Endothelial cell of umbilical vein (primary cell): ENCODE data around the gene LYPLAL1. TPM values are rescaled to one million over a fixed set of nuclear protein-coding genes. Genes with fewer than 3 reads are reported as not detected.

Source experiments
- BruUV-seq: library from RNA; stranded (reverse); fragments of 400-500 nt; replicated peaks from 2 replicates; lab custom pipeline; 2021; lab: Mats Ljungman, UMichigan
- CTCF ChIA-PET: fragments of 300-600, 350-600 bp; sonication (Branson Sonifier 250); formaldehyde crosslinking; loops from one replicate; lab custom pipeline; 2021; ENCODE audit warnings: antibody characterized with exemption, inconsistent platforms; lab: Charles Lee
- POLR2A ChIA-PET: fragments of 300-600, 350-600 bp; sonication (Branson Sonifier 250); formaldehyde crosslinking; loops from one replicate; lab custom pipeline; 2021; ENCODE audit warnings: antibody characterized with exemption, inconsistent platforms; lab: Charles Lee
- DNase-seq: peaks from one replicate; pipeline ENCODE4 v3.0.0-alpha.2; 2011; ENCODE audit warnings: low read depth, low spot score
- FAIRE-seq: peaks from 2 replicates; lab custom pipeline; 2011; peaks lifted over from hg19 to GRCh38; lab: Jason Lieb, UNC
- H2AFZ ChIP-seq: 2 replicates; pipeline ENCODE4 v1.6.0; 2012; ENCODE audit warnings: low read depth, low read length, control low read depth, inconsistent platforms
- H3K27ac ChIP-seq: 2 replicates; pipeline ENCODE4 v1.5.1; 2011; ENCODE audit warnings: low read depth, mild to moderate bottlenecking, control low read depth, low read length, moderate library complexity; ENCODE audit not compliant: insufficient read depth
- H3K27me3 ChIP-seq, 2 experiments: 2 replicates each; pipeline versions ENCODE4 v1.6.0 to v1.6.1; 2011; ENCODE audit warnings: low read length in 2 of 2, mixed read lengths in 1 of 2; ENCODE audit not compliant: control insufficient read depth in 2 of 2, insufficient read depth in 2 of 2
- H3K36me3 ChIP-seq, 2 experiments: 2 replicates in 1 of 2; 3 replicates in 1 of 2; pipeline ENCODE4 v1.5.1; 2011; ENCODE audit warnings: low read length in 2 of 2, mild to moderate bottlenecking in 1 of 2, moderate library complexity in 1 of 2; ENCODE audit not compliant: control insufficient read depth in 2 of 2, insufficient read depth in 2 of 2; ENCODE audit errors: extremely low read depth in 1 of 2
- H3K4me1 ChIP-seq: 3 replicates; pipeline ENCODE4 v1.5.1; 2011; ENCODE audit warnings: mild to moderate bottlenecking, low read length; ENCODE audit not compliant: control insufficient read depth, insufficient read depth; ENCODE audit errors: extremely low read depth
- H3K4me2 ChIP-seq: 2 replicates; pipeline ENCODE4 v1.6.1; 2011; ENCODE audit warnings: low read length, control low read depth, mixed read lengths; ENCODE audit not compliant: insufficient read depth
- H3K4me3 ChIP-seq, 3 experiments: fragments of 200-600 bp in 1 of 3; sonication (generic), shearing (Covaris generic) in 1 of 3; replicated peaks in 1 of 3; 2 replicates each; pipeline ENCODE4 v1.5.1; 2011 to 2016; ENCODE audit warnings: control low read depth in 3 of 3, low read length in 3 of 3, mild to moderate bottlenecking in 2 of 3, inconsistent platforms in 1 of 3, low read depth in 1 of 3, moderate library complexity in 1 of 3; ENCODE audit not compliant: insufficient read depth in 1 of 3
- H3K79me2 ChIP-seq: 2 replicates; pipeline ENCODE4 v1.6.0; 2012; ENCODE audit warnings: low read length, inconsistent platforms; ENCODE audit not compliant: control insufficient read depth, insufficient read depth
- H3K9ac ChIP-seq: replicated peaks from 2 replicates; pipeline ENCODE3; 2011; ENCODE audit warnings: low read length, control low read depth; ENCODE audit not compliant: insufficient read depth; ENCODE audit errors: extremely low read depth
- H3K9me1 ChIP-seq: replicated peaks from 3 replicates; pipeline ENCODE4 v1.6.0; 2011; ENCODE audit warnings: mild to moderate bottlenecking, low read length; ENCODE audit not compliant: control insufficient read depth, insufficient read depth; ENCODE audit errors: extremely low read depth
- H3K9me3 ChIP-seq: replicated peaks from 2 replicates; pipeline ENCODE4 v1.5.1; 2012; ENCODE audit warnings: low read length, inconsistent platforms; ENCODE audit not compliant: control insufficient read depth, insufficient read depth
- H4K20me1 ChIP-seq: replicated peaks from 2 replicates; pipeline ENCODE3; 2011; ENCODE audit warnings: mild to moderate bottlenecking, low read length; ENCODE audit not compliant: control insufficient read depth, insufficient read depth; ENCODE audit errors: extremely low read depth
- CTCF ChIP-seq, 2 donors: IDR thresholded peaks; 1 replicate in 1 of 2; 2 replicates in 1 of 2; pipeline ENCODE4 v1.5.1; 2011; ENCODE audit warnings: low read length in 2 of 2, mild to moderate bottlenecking in 2 of 2, moderate library complexity in 2 of 2, control low read depth in 1 of 2, inconsistent platforms in 1 of 2, low read depth in 1 of 2; ENCODE audit not compliant: insufficient read depth in 1 of 2; ENCODE audit errors: extremely low read depth in 1 of 2
- EZH2 ChIP-seq: IDR thresholded peaks from 2 replicates; pipeline ENCODE4 v1.6.1; 2012; ENCODE audit warnings: borderline replicate concordance, low read depth, mild to moderate bottlenecking, moderate library complexity, low read length, inconsistent platforms; ENCODE audit not compliant: severe bottlenecking
- FOS ChIP-seq: IDR thresholded peaks from 2 replicates; pipeline ENCODE4 v1.6.1; 2011; ENCODE audit warnings: mild to moderate bottlenecking, low read length, moderate library complexity, borderline replicate concordance; ENCODE audit not compliant: insufficient read depth
- GATA2 ChIP-seq: IDR thresholded peaks from 2 replicates; pipeline ENCODE4 v1.7.0; 2011; ENCODE audit warnings: low read depth, mild to moderate bottlenecking, moderate library complexity, mixed read lengths, low read length; ENCODE audit not compliant: insufficient read length, insufficient read depth
- JUN ChIP-seq: IDR thresholded peaks from 2 replicates; pipeline ENCODE4 v1.6.1; 2011; ENCODE audit warnings: borderline replicate concordance, low read depth; ENCODE audit not compliant: insufficient read length, insufficient read depth
- MAX ChIP-seq: IDR thresholded peaks from 2 replicates; pipeline ENCODE4 v1.6.1; 2011; ENCODE audit not compliant: insufficient read depth, insufficient read length
- POLR2A ChIP-seq: IDR thresholded peaks from 2 replicates; pipeline ENCODE4 v1.6.1; 2012; ENCODE audit warnings: low read depth, mild to moderate bottlenecking, control low read depth, low read length
- dilution Hi-C: fragments of 300-500 bp; cut with MboI; formaldehyde crosslinking; loops from one replicate; pipeline ENCODE4 v1.15.0; 2019; ENCODE audit warnings: low sequenced_read_pairs; ENCODE audit not compliant: extremely low pct_ligation_motif_present
- intact Hi-C: fragments of 100-400 bp; cut with micrococcal nuclease; formaldehyde crosslinking; loops from one replicate; pipeline ENCODE4 v1.10.0; 2022
- polyA plus RNA-seq, 4 experiments: library from polyadenylated mRNA; depleted of rRNA in 3 of 4; stranded (reverse) in 3 of 4; unstranded in 1 of 4; fragments of >200 nt; gene quantifications; 2 replicates each; pipeline versions ENCODE4 v1.2.1 to v1.2.3, GENCODE V29; 2011 to 2012; ENCODE audit warnings: missing spikeins in 1 of 4
- total RNA-seq: library from RNA; stranded (reverse); gene quantifications from 2 replicates; pipeline ENCODE4 v1.2.3, GENCODE V29; 2021

LYPLAL1 gene
- total and polyA plus RNA-seq, 2 donors (not counting 3 experiments of a cell fraction or from before 2014, with no cell fraction given): 7.4 to 25.4 TPM

- ChIA-PET CTCF (no interaction called here), POLR2A (no interaction called here)
- Histone ChIP-seq H3K36me3 (no peaks in the 10 kb centered on the region), H3K9ac (no peak overlapping the region), H3K27me3 (no peaks in the 10 kb centered on the region), H3K27ac (no peak overlapping the region), H3K4me3 (no peak overlapping the region), H3K79me2 (peaks cover 22% of the 10 kb centered on the region), H2AFZ (no peak overlapping the region), H4K20me1 (no peaks in the 10 kb centered on the region), H3K4me2 (no peak overlapping the region), H3K4me1 (peaks cover 15% of the 10 kb centered on the region), H3K9me3 (no peaks in the 10 kb centered on the region), H3K9me1 (no peaks in the 10 kb centered on the region)
- TF ChIP-seq POLR2A: no peak
- TF ChIP-seq FOS: no peak
- no peak for TF ChIP-seq EZH2
- no peak for TF ChIP-seq JUN
- TF ChIP-seq GATA2: no peak
- no peak for TF ChIP-seq CTCF (IDR thresholded peaks at IDR 0.05; ENCODE audit: extremely low read depth in 1 of 2, insufficient read depth in 1 of 2, low read depth in 1 of 2, low read length in 2 of 2)
- no peak for TF ChIP-seq MAX
- dilution Hi-C loops: no loop called here
- FAIRE-seq: no peak
- intact Hi-C loops: no loop called here
- no peak for DNase-seq
- BruUV-seq: no TSS peak
These were observed 4.3 kb downstream of the LYPLAL1 start for GRCh38 chr1:219177940-219178339.
